GM21367 (cell line): Measurements from ENCODE around the gene NR2E3.

Source experiments
- ATAC-seq: cut with Tn5 transposase; IDR thresholded peaks from one replicate; pipeline ENCODE4 v1.9.1; 2021; ENCODE audit not compliant: unreplicated experiment

The NR2E3 gene

GRCh38 chr15:71790081-71790480 is 20.3 kb upstream of the NR2E3 start:
- no peak for ATAC-seq

GRCh38 chr15:71791975-71792374 is 18.4 kb upstream of the NR2E3 start:
- ATAC-seq: no peak

- ATAC-seq: no peak
These were observed 17.8 kb upstream of the NR2E3 start for GRCh38 chr15:71792521-71792920.

GRCh38 chr15:71798641-71799040 is 11.7 kb upstream of the NR2E3 start:
- no peak for ATAC-seq

- ATAC-seq: no peak
These were observed 10.2 kb upstream of the NR2E3 start for GRCh38 chr15:71800190-71800589.

- ATAC-seq: no peak
These were observed 9.3 kb upstream of the NR2E3 start for GRCh38 chr15:71800835-71801745.

GRCh38 chr15:71801935-71802655 is 8.3 kb upstream of the NR2E3 start:
- no peak for ATAC-seq

- ATAC-seq: no peak
These were observed 7.6 kb upstream of the NR2E3 start for GRCh38 chr15:71802770-71803169.

DNA sequence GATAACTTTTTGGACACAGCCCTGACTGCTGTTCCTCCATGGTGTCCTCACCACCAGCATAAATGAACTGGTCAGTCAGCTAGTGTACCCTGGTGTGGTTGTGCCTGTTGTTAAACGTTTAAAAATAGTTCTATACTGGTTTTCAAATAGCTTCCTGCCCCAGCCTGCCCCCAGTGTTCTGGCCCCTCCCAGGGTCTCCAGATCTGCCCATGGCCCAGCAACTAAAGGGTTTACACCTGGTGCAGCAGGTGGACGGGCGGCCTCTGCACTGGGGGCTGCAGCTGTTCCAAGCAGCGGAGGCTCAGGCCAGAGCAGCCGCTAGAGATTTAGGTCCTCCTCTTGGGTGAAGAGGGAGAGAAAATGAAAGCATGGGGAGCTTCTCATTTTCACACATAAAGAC is 6.1 kb upstream of the NR2E3 start:
- no peak for ATAC-seq

DNA sequence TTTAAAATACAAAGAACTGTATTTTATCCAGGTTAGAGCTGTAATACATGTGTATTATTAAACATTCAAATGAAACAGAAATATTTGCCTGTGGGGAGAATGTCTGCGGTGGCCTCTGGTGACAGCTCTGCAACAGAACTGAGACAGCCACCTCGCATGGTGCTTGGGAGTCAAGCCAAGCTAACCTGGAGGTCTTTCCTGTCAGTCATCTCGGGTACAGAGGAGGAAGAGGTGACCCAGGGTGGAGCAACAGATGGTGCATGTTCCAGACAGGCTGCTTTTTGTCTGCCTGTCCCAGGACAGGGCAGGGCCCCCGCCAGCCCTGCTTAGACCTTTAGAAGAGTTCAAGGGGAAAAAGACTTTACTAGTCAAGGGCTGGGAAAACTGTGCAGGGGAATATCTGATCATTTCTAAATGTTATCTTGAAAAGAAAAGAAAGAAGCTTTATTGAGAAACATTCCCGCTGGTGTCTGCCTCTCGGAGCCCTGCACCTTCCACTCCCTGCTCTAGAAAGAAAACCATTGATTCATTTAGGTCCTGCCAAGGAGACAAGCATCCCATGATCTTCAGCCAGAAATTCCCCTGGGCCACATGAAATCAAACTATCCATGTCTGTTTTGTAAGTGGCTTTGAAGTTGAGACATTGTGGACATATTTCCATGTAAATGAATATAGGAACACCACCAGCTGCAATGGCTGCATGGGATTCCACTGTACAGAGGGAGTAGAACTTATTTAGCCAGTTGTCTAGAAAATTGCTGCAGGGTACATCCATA is 5.5 kb upstream of the NR2E3 start:
- ATAC-seq: no peak

DNA sequence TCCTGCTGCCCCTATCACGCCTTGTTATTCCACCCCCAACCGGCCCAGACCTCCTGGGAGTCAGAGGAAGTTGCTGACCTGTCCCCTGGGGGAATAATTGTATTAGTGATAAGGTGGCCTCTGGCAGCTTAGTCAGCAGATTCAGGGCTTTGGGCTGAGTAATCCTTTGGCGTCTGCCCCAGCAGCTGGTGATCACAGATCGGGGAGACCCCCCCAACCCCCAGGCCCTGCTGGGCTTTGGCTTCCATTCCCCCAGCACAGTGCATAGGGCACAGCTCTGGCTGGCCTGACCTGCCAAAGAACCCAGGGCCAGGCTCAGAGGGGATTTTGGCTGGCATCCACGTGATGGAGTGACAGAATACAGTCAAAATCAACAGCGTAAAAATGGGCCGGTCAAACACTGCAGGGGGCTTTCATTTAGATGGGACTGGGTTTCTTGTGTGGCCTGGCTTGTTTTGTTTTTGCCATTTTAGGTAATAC is 3.9 kb upstream of the NR2E3 start:
- no peak for ATAC-seq

DNA sequence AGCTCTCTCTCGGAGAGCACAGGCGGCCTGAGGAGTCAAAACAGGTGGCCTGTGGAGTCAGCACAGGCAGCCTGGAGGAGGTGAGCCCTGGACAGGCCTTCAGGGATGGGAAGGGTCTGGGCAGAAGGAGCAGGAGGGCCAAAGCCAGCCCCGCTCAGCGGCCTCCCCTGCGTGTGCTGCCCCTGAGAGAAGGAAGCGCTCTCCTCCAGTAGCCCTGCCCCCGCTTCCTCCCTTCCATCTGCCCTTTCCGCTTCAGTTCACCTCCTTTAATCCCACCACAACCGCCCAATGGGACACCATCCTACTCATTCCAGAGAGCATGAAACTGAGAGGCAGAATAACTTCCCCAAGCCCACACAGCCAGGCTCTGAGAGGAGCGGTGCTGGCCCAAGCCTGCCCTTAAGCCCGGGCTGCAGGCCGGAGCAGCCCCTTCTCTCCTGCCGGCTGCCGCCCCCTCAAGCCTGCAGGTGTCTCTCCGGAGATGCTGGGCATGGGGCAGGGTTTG is 3.2 kb upstream of the NR2E3 start:
- ATAC-seq: no peak

- no peak for ATAC-seq
These were observed 2.7 kb upstream of the NR2E3 start for GRCh38 chr15:71807691-71808091.

DNA sequence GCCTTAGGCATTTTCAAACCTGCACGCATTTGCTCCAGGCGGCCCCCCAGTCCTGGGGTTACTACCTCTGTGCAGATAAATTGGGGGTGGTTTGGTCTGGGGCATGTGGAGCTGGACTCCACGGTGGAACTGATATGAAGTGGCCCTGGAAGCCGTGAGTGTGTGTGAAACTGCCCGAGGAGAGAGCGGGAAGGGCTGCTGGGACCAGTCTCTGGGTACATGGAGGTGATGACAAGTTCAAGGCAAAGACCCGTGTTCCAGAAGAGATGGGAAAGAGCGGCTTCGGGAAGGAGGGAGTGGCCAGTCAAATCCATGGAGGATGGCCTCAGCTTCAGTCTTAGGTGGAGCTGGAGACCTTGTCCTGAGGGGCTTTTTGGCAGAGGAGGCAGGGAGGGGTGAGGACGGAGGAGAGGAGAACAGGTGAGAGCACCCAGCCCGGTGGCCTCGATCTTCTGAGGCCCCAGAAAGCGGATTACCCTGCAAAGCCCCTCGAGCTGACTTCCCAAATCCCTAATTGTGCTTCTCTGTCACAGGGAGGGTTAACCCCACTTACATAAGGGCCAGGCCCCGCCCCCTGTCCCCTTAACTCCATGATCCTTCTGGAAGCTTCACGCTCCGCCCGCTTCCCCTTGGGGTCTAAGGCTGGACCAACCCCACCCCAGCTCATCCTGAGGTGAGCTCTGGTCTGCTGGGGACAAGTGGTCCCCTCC is 1.9 kb upstream of the NR2E3 start:
- no peak for ATAC-seq

DNA sequence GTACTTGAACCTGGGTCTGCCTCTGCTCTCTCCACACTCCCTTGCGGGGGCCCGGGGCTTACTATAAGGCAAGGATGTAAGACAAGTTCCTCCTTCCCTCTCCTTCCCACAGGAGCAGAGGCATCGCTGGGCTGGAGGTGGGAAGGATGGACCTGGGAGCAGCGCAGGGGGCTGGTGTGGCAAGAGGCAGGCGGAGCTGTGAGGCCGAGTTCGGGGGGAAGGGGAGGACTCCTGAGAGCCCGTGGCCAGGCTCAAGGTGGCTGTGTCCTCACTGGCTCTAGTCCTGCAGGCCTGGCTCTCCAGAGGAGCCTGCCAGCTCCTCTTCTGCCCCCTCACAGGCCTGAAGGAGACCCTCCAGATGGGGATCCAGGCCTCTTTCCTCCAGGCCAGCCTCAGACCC is 1.0 kb upstream of the NR2E3 start:
- no peak for ATAC-seq

DNA sequence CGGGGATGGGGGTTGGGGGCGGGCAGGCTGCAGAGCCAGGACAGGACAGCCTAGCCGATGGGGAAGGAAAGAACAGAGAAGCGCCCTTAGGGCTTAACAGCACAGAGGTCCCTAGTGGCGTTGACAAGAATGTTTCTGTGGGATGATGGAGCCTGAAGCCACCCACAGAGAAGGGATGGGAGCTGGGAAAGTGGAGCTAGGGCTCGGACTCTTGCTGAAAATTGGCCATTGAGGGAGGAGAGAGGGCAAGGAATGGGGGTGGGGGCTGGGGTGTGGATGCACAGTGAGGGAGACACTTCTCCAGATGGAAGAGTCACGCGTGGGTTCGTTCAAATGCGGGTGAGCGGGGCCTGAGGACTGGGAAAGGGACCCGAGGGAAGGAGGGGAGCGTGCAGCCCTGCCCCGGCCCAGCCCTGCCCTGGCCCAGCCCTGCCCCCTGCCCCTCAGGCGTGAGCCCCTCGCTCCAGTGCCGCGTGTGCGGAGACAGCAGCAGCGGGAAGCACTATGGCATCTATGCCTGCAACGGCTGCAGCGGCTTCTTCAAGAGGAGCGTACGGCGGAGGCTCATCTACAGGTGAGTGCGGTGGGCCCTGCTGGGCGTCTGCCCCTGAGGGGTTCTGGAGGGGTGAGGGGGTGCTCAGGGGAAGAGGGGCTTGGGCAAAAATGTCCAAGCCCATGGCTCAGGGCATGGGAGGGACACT is 832 bp downstream of the NR2E3 start:
- ATAC-seq: no peak

DNA sequence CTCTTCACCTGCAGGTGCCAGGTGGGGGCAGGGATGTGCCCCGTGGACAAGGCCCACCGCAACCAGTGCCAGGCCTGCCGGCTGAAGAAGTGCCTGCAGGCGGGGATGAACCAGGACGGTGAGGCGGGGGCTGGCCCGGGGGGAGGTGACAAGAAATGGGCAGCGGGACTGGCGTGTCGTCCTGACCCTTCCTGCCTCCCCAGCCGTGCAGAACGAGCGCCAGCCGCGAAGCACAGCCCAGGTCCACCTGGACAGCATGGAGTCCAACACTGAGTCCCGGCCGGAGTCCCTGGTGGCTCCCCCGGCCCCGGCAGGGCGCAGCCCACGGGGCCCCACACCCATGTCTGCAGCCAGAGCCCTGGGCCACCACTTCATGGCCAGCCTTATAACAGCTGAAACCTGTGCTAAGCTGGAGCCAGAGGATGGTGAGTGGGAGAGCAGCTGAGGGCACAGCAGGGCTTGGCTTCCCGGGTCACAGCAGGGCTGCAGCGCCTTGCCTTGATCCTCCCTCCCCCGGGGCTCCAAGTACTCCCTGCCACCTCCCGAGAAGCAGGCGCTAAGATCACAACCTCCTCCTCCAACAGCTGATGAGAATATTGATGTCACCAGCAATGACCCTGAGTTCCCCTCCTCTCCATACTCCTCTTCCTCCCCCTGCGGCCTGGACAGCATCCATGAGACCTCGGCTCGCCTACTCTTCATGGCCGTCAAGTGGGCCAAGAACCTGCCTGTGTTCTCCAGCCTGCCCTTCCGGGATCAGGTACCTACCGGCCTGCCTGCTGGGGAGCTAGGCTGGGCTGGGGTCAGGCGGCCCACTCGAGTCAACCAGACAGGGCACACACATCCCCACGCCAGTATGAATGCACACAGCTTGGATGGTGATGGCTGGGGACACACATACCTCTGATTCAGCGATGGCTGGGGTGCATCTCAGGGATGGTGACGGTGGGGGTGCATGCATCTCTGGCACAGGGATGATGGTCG is 1.7 kb downstream of the NR2E3 start:
- ATAC-seq: no peak

GRCh38 chr15:71812966-71813722 is 2.8 kb downstream of the NR2E3 start:
- ATAC-seq: no peak
